GM12872 (cell line): ENCODE measurements around the gene BCL11A.
A peak's percentile ranks its signal among the peaks of the same experiment; 100 is the strongest.

Experiments used
- CTCF ChIP-seq: IDR thresholded peaks from 3 replicates; pipeline ENCODE4 v1.5.1; 2011; ENCODE audit warnings: low read depth, mild to moderate bottlenecking, low read length, moderate library complexity; ENCODE audit not compliant: insufficient read depth

BCL11A gene

GRCh38 chr2:60440767-60441163, 112.7 kb downstream of the BCL11A start:
- TF ChIP-seq CTCF, result no peak

- no peak for TF ChIP-seq CTCF
These were observed 113.2 kb downstream of the BCL11A start for GRCh38 chr2:60440079-60440766.

- peak; percentile 92 for TF ChIP-seq CTCF
These were observed 114.1 kb downstream of the BCL11A start for GRCh38 chr2:60439219-60439974.

GRCh38 chr2:60438653-60439052, 114.8 kb downstream of the BCL11A start:
- no peak for TF ChIP-seq CTCF

GRCh38 chr2:60438131-60438530, 115.3 kb downstream of the BCL11A start:
- TF ChIP-seq CTCF, result no peak

- no peak for TF ChIP-seq CTCF
These were observed 116.3 kb downstream of the BCL11A start for GRCh38 chr2:60437080-60437696.

GRCh38 chr2:60433018-60433596, 120.3 kb downstream of the BCL11A start:
- no peak for TF ChIP-seq CTCF
